Measurements from ENCODE around the gene TPH2. TPM values are rescaled to one million over a fixed set of nuclear protein-coding genes. Genes with fewer than 3 reads are reported as not detected.

Gene TPH2
- total and polyA plus RNA-seq, 2 of the 13 experiments (the other 11 are each of a cell fraction or from before 2014, with no cell fraction given) = not detected

DNA sequence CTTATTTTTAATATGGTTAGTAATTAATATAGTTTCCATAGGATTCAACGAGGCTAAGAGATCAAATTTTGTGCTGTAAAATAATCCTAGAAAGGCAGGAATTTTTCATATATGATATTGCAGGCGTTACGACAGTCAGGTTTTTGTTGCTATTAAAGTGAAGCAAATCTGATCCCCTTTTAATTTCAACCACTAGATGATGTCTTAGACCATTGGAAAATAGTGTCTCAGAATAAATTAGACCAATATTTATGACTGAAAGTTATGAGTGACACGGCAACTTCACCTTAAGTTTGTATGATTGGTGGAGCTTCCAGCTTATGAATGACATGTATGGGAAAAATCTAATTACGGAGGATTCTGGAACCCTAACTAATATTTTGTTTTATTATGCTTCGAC is 2.5 kb downstream of the TPH2 start (continued):
- TF ChIP-seq, protein P1, sequence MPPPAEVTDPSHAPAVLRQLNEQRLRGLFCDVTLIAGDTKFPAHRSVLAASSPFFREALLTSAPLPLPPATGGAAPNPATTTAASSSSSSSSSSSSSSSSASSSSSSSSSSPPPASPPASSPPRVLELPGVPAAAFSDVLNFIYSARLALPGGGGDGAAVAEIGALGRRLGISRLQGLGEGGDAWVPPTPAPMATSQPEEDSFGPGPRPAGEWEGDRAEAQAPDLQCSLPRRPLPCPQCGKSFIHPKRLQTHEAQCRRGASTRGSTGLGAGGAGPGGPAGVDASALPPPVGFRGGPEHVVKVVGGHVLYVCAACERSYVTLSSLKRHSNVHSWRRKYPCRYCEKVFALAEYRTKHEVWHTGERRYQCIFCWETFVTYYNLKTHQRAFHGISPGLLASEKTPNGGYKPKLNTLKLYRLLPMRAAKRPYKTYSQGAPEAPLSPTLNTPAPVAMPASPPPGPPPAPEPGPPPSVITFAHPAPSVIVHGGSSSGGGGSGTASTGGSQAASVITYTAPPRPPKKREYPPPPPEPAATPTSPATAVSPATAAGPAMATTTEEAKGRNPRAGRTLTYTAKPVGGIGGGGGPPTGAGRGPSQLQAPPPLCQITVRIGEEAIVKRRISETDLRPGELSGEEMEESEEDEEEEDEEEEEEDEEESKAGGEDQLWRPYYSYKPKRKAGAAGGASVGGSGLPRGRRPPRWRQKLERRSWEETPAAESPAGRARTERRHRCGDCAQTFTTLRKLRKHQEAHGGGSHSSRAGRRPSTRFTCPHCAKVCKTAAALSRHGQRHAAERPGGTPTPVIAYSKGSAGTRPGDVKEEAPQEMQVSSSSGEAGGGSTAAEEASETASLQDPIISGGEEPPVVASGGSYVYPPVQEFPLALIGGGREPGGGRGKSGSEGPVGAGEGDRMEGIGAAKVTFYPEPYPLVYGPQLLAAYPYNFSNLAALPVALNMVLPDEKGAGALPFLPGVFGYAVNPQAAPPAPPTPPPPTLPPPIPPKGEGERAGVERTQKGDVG (CRISPR knock-in tag; IDR thresholded peaks at IDR 0.05; ENCODE audit: borderline replicate concordance) = no peak
- no peak for TF ChIP-seq JUND (CRISPR knock-in tag; IDR thresholded peaks at IDR 0.05)
- no peak for TF ChIP-seq SMAD9 (CRISPR knock-in tag; IDR thresholded peaks at IDR 0.05)
- TF ChIP-seq MAZ (IDR thresholded peaks at IDR 0.05; ENCODE audit: borderline replicate concordance, low read depth, low read length) = no peak
- TF ChIP-seq MAZ (CRISPR knock-in tag; IDR thresholded peaks at IDR 0.05; ENCODE audit: low read depth) = no peak
- no peak for TF ChIP-seq RFXANK (CRISPR knock-in tag; IDR thresholded peaks at IDR 0.05)

GRCh38 chr12:71942259-71942658 is 3.6 kb downstream of the TPH2 start:
- no peak overlapping the region for H3K9ac ChIP-seq (ENCODE audit: insufficient read depth, low read depth, low read length)
- no peak overlapping the region for H3K4me2 ChIP-seq (ENCODE audit: low read depth, low read length)
- no peak overlapping the region for H3K4me3 ChIP-seq (replicated peaks in 1 of 3; ENCODE audit: insufficient read depth in 1 of 3, low read depth in 2 of 3, low read length in 3 of 3)
- FAIRE-seq = no peak
- peaks cover 0 to 4% of the 10 kb centered on the region in 2 experiments; a peak in 2 of 5 replicates for H3K27me3 ChIP-seq (ENCODE audit: control insufficient read depth in 1 of 2, insufficient read depth in 2 of 2, low read length in 2 of 2)
- TF ChIP-seq ZNF710 (CRISPR knock-in tag; IDR thresholded peaks at IDR 0.05; ENCODE audit: borderline replicate concordance) (no peak), MIER3 (CRISPR knock-in tag; IDR thresholded peaks at IDR 0.05; ENCODE audit: borderline replicate concordance) (no peak), RARA (CRISPR knock-in tag; IDR thresholded peaks at IDR 0.05) (no peak)
- no peaks in the 10 kb centered on the region for H4K20me1 ChIP-seq (ENCODE audit: insufficient read depth, low read length)
- no peak overlapping the region for H2AFZ ChIP-seq (ENCODE audit: low read length)
- intact Hi-C loops (cut with micrococcal nuclease; ENCODE audit: unreplicated experiment) (no loop called here), in situ Hi-C loops (cut with HindIII; ENCODE audit: extremely low pct_ligation_motif_present, low pct_unique_long_range_greater_than_20kb) (no loop called here)
- H3K4me1 ChIP-seq (ENCODE audit: insufficient read depth, low read length) = peaks cover 7% of the 10 kb centered on the region
- no peaks in the 10 kb centered on the region for H3K36me3 ChIP-seq (replicated peaks in 1 of 2; ENCODE audit: control insufficient read depth in 1 of 2, insufficient read depth in 2 of 2, low read length in 2 of 2)
- no peak for DNase-seq (ENCODE audit: low spot score)
- H3K27ac ChIP-seq (ENCODE audit: extremely low read length, insufficient read depth, low read length) = no peak overlapping the region
- no peaks in the 10 kb centered on the region for H3K9me3 ChIP-seq (ENCODE audit: low read length)
- H3K79me2 ChIP-seq (ENCODE audit: insufficient read depth, low read length) = no peaks in the 10 kb centered on the region
- ChIA-PET POLR2A (no interaction called here), CTCF (ENCODE audit: low intra/inter-chr PET ratio, low total read pairs) (no interaction called here)
- 0% methylated on average over 2 of the region's 2 CpGs for WGBS (ENCODE audit: low lambda C conversion rate)
- BruUV-seq (replicated peaks) = no TSS peak
- ATAC-seq = no peak

Measured in HepG2 (cell line).